Measurements from ENCODE around the gene ZNF22. TPM values are rescaled to one million over a fixed set of nuclear protein-coding genes. Genes with fewer than 3 reads are reported as not detected.

ZNF22 gene
- total RNA-seq, 2 donors from 2014 or later, result 12.9 to 30.4 TPM

DNA sequence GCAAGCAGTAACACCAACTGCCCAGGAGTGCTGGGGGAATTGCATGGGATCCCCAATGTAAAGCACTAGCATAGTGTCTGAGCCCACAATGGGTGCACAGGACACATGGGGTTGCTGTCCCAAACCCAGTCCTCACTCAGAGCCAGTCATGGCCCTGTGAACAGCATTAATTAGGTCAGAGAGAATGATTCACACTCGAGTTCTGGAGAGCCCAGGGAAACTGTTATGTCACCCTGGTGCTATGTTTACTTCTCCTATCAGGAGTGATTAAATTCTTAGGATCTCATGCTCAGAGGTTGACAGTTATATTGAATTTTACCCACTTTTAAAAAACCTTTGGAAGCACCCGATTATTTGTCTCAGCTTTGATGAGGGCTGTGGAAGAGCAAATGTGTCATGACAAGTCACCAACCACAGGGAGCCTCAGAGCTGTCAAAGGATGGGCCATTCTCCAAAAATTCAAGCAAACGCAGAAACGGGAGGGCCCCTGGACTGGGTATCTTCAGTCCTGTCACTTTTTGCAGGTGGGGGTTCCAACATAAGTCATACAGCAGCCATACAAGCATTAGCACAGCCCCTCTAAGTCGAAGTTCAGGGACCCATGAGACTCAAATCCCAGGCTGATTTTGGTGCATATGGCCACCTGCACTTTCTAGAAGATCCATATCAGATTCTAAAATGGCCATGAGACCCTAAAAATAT lies 42.4 kb upstream of the ZNF22 start:
- ATAC-seq (peak; percentile 76), DNase-seq (peak; percentile 59 to 79 (median 68))
- peak overlapping the region; percentile 89 to 97 (median 92) for H3K27ac ChIP-seq
- H3K4me1 ChIP-seq, result peaks cover 45% of the 10 kb centered on the region
- intact Hi-C loops (cut with DNase I), result no loop called here
- peak overlapping the region in 1 of 2 donors; percentile 10 for H3K4me3 ChIP-seq
- 10 to 18% methylated on average over 5 of the region's 5 CpGs for WGBS, 2 donors
- H3K27me3 ChIP-seq, result no peaks in the 10 kb centered on the region
- no peaks in the 10 kb centered on the region for H3K9me3 ChIP-seq
- no peaks in the 10 kb centered on the region for H3K36me3 ChIP-seq (replicated peaks in 1 of 2; ENCODE audit: insufficient read depth in 1 of 2, low read depth in 2 of 2)
- peak in 2 of 3 donors; percentile 32 to 36 for TF ChIP-seq POLR2A (IDR thresholded peaks at IDR 0.05)
- TF ChIP-seq, protein P1, sequence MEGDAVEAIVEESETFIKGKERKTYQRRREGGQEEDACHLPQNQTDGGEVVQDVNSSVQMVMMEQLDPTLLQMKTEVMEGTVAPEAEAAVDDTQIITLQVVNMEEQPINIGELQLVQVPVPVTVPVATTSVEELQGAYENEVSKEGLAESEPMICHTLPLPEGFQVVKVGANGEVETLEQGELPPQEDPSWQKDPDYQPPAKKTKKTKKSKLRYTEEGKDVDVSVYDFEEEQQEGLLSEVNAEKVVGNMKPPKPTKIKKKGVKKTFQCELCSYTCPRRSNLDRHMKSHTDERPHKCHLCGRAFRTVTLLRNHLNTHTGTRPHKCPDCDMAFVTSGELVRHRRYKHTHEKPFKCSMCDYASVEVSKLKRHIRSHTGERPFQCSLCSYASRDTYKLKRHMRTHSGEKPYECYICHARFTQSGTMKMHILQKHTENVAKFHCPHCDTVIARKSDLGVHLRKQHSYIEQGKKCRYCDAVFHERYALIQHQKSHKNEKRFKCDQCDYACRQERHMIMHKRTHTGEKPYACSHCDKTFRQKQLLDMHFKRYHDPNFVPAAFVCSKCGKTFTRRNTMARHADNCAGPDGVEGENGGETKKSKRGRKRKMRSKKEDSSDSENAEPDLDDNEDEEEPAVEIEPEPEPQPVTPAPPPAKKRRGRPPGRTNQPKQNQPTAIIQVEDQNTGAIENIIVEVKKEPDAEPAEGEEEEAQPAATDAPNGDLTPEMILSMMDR (IDR thresholded peaks at IDR 0.05), result no peak

DNA sequence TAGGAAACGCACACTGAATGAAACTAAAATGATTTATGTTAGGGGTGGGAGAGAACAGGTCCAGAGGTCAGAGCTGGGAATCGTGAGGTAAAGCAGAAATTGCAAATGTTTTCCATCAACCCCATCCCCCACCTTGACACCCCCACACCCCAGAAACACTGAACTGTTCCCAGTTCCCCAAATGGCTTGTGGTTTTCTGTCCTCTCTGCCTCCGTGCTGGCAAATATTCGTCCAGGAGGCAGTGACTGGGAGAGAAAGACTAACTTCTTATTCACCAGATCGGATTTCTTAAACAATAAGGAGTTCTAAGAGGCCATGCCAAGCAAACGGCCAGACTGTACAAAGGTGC lies 41.9 kb upstream of the ZNF22 start:
- no peak for TF ChIP-seq POLR2A (IDR thresholded peaks at IDR 0.05)
- TF ChIP-seq, protein P1 (IDR thresholded peaks at IDR 0.05), result no peak
- Histone ChIP-seq H3K9me3 (no peaks in the 10 kb centered on the region), H3K27ac (peak overlapping the region; percentile 89 to 97 (median 92)), H3K36me3 (replicated peaks in 1 of 2; ENCODE audit: insufficient read depth in 1 of 2, low read depth in 2 of 2) (no peaks in the 10 kb centered on the region), H3K27me3 (no peaks in the 10 kb centered on the region), H3K4me3 (peak overlapping the region; percentile 10 to 35), H3K4me1 (peaks cover 50% of the 10 kb centered on the region)
- no peak for ATAC-seq
- 2 to 4% methylated on average over 5 to 6 of the region's 6 CpGs for WGBS, 2 donors
- DNase-seq, result no peak
- intact Hi-C loops (cut with DNase I), result no loop called here

DNA sequence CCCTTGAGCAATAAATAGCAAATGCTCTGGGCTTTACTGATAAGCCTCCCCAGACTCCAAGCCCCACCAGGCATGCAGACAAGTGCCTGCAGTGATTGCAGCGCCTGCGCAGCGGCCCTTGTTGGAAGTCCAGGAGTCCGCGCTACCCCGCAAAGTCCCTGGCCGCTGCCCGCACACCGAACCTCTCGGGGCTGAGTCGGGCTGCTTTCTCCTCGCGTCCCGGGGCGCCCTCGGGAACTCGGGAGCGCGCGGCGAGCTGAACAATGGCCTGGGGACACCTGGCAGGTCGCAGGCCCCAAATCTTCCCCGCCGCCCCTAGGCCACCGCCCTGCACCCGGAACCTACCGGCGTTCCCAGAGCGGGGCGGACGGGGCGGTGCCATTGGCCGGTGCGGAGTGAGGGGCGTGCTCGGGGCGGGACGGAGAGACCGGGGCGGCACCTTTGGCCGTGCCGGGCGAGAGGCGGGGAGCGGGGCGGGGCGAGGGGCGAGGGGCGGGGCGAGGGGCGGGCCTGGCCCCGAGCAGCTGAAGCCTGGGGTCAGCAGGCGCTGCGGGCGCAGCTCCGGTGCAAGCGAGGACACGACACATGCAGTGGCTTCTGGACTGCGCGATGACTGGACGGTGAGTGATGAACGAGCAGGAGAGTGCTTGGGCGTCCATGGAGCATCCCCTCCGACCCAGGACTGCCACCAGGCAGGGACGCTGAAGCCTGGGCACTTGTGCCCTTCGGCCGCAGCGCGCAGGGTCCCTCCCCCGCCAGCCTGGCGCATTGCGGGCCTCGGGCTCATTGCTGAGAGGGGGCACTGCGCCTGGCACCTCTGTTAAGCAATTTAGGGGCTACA lies 41.3 kb upstream of the ZNF22 start, which contains the start of gene RASSF4:
Gene RASSF4 (plus strand): TSS at position 556 of the 841 bp plus-strand sequence. CDS start 10,401 bp downstream, outside the sequence.
- intact Hi-C loops (cut with DNase I), result no loop called here
- Histone ChIP-seq H3K36me3 (replicated peaks in 1 of 2; ENCODE audit: insufficient read depth in 1 of 2, low read depth in 2 of 2) (no peaks in the 10 kb centered on the region), H3K9me3 (no peaks in the 10 kb centered on the region), H3K27ac (peak within 1 kb of the TSS; percentile 89 to 97 (median 92)), H3K4me3 (peak within 1 kb of the TSS; percentile 10 to 35), H3K27me3 (no peaks in the 10 kb centered on the region), H3K4me1 (peaks cover 56% of the 10 kb centered on the region)
- peak; percentile 91 for ATAC-seq
- peak; percentile 94 to 95 (median 95) for DNase-seq
- WGBS, 2 donors, result 1% methylated on average over 68 of the region's 74 CpGs; no CpG with 5 or more reads in 1 of the 2 donors
- TF ChIP-seq, protein P1 (IDR thresholded peaks at IDR 0.05), result peak in 2 of 7 experiments; percentile 5 to 27
- TF ChIP-seq POLR2A (IDR thresholded peaks at IDR 0.05), result peak; percentile 90 to 97 (median 95)

DNA sequence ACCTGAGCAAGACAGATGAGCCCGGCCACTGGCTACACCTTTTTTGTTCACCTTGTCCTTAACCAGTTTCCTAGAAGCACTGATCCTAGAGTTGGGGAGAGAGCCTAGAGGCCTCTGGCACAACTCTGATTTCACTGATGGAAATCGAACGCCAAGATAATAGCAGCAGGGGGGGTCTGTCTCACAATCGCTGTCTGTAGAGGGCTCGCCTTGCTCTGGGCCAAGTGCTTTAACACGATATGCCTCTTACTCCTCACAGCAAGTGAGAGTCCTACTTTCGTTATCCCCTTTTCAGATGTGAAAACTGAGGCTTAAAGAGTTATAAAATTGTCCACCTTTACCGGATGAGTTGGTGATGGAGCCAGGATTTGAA lies 40.6 kb upstream of the ZNF22 start:
- H3K36me3 ChIP-seq (replicated peaks in 1 of 2; ENCODE audit: insufficient read depth in 1 of 2, low read depth in 2 of 2), result no peaks in the 10 kb centered on the region
- no peaks in the 10 kb centered on the region for H3K27me3 ChIP-seq
- 41 to 47% methylated on average over 8 of the region's 8 CpGs for WGBS, 2 donors
- no peak for DNase-seq
- peak overlapping the region; percentile 8 to 35 for H3K4me3 ChIP-seq
- intact Hi-C loops (cut with DNase I), result no loop called here
- H3K4me1 ChIP-seq, result peaks cover 63% of the 10 kb centered on the region
- TF ChIP-seq, protein P1 (IDR thresholded peaks at IDR 0.05), result no peak
- no peak for TF ChIP-seq POLR2A (IDR thresholded peaks at IDR 0.05)
- peak overlapping the region; percentile 89 to 97 (median 92) for H3K27ac ChIP-seq
- ATAC-seq, result no peak
- no peaks in the 10 kb centered on the region for H3K9me3 ChIP-seq

Measured in body of pancreas (tissue), 4 donors.